Smooth muscle cell of the brain vasculature (primary cell): ENCODE data around the gene CDKN3.

Experiments used
- DNase-seq: peaks from one replicate; pipeline ENCODE4 v3.0.0-alpha.2; 2012; ENCODE audit warnings: low read depth, low spot score

CDKN3 gene

GRCh38 chr14:54396493-54397335, at the start of gene CDKN3:
CDKN3 (plus strand) TSS chr14:54397007; CDS start chr14:54397069, 62 bp downstream.
- peak; percentile 96 for DNase-seq

GRCh38 chr14:54347044-54347443, 49.8 kb upstream of the CDKN3 start:
- no peak for DNase-seq

DNA sequence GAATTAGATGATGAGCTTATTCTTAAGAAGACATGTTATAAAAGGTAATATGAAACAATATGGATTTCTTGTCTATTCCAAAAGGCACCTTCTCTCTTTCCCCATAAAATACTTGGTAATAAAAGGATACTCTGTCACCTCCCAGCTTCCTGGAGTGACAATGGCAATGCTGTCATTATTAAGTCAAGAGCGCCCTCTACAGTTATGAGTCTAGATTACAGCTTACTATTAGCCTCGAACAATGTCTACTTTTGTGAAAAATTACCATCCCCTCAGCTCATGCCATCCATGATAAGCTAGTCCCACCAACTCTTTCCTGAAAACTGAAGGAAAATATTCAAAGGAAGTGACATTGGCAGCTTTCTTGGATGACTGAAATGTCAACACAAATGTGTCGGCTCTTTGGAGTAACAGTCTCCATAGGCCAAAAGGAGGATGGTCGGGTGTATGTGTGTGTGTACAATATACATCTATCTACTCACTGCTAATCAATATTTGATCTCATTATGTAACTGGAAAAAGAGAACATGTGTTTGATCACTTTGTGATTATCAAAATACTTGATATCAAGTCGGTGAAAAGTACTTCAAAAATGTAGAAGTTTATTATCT, 48.7 kb upstream of the CDKN3 start:
- DNase-seq: no peak

DNA sequence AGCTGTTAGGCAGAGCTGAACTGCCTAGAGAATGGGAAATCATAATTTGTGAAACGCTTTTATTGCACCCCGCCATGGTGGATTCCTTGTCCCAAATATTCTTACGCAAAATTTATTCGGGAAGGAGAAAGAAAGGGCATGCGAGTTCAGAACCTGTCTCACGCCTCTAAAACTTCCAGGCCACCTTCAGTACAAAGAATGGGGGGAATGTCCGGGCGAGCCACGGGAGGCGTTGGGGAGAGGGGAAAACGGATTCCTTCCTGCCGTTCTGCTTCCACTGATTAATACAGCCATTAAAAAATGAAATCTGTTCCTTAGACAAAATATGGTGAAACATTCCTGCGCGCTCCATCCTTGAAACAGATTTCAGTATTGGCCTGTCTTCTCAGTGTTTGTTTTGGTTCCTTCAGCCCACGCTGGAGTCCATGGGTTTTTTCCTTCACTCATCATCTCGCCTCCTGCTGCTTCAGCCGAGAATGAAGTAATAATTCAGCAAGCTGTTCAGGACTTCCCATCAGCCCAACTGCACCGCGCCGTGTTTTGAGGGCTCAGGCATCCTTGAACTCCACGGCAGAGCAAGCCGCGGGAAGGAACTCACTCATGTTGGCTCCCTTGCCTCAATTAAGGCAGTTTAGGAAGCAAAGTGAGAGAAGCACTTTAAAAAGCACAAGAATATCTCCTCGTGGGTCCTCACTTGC, 47.7 kb upstream of the CDKN3 start:
- no peak for DNase-seq

DNA sequence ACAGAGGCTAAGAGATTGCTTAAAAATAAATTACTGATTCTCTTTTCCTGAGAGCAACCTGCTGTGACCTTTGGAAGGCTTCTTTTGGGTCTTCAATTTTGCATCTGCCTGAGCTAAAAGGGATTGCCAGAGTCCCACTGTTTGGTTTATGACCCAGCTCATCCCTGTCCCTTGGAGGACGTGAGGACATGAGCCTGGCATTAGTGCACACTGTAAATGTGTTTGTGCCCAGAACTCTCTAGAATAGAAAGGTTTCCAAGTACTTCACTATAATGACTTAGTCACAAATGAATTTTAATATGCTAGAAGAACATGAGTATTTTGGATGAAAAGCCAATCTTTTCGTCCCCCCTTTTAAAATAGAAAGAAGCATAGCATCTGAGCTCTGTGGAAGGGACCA, 47.1 kb upstream of the CDKN3 start:
- DNase-seq: no peak

DNA sequence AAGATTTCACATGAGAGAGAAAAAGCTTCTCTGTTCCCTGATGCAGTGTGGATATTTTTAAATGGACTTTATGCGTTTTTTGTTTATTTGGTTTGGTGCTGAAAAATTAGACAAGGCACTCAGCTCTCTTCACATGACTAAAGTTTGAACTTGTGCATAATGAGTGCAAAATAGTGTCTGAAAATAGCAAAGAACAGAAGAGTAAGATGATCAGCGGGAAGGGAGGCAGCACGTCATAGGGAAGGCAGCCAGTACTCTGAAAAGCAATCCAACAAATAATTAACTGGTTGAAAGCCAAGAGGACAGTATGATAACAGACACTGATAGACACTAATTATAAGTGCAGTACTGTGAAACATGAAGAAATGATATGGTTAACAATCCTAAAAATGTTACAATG, 46.6 kb upstream of the CDKN3 start:
- no peak for DNase-seq

DNA sequence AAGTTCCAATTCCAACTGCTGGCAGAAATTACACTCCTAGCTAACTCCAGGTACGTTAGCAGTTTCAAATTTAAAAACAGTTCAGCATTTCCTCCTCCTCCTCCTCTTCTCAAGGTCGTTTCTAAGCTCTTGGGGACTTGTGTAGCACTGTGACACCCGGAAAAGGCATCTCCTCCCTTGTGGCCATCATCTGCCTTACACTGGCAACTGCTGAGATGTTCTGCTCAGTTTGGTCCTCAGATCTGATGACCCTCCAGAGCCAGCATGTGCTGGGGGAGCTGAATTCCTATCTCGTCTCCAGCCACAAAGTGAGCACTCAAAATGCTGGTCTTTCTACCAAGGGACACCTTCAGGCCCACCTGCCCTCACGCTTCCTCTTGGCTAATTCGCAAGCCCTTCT, 43.5 kb upstream of the CDKN3 start:
- DNase-seq: no peak

- no peak for DNase-seq
These were observed 43.1 kb upstream of the CDKN3 start for GRCh38 chr14:54353694-54354093.

DNA sequence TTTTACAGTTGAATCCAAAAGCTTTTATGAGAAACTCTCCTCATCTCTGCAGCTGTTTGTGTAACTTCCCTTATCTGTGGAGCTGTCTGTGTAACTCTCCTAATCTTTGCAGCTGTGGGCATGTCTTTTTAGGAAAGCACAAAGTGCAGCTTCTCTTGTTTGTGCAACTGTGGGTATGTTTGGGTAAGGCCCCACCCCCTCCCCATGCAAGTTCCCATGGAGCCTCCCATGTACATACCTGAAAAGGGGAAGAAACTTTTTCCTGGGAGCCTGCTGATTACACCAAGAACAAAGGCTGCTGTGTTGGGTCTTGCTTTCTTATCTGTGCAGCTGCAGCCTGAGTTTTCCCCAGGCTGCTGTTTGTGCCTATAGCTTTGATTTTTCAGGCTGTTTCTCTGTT, 42.7 kb upstream of the CDKN3 start:
- DNase-seq: no peak

GRCh38 chr14:54354968-54355641, 41.7 kb upstream of the CDKN3 start:
- DNase-seq: no peak

DNA sequence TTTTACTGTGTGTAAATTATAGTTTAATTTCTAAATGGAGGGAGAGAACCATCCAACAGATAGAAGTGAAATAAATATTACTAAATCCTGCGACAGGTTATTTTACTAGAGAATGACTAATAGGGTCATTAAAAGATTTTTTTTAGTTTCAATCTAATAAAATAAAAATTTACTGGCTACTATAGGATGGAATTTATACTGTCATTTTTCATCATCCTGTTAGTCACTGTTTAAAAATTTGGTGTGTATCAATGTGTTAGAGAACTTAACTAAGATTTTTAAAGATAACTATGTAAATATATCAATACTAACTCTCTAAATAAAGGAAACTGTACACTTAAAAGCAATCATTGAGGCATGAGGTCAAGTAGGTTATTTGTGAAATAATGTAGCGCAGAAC, 41.1 kb upstream of the CDKN3 start:
- DNase-seq: no peak

DNA sequence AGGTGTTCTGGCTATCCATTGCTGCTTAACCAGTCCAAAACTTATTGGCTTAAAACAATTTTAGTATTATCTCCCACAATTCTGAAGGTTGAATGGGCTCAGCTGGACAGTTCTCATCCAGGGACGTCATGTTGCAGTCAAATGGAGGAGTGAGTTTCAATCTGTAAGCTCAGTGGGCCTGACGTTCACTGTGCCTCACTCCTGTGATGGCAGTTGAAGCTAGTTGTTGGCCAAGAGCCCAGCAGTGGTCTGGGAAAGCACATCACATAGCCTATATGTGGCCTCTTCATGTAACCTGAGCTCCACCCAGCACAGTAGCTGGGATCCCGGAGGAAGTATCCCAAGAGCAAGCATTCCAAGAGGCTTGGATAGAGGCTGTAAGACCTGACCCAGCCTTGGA, 40.6 kb upstream of the CDKN3 start:
- DNase-seq: no peak

- no peak for DNase-seq
These were observed 36.1 kb upstream of the CDKN3 start for GRCh38 chr14:54360667-54361066.

- DNase-seq: no peak
These were observed 34.7 kb upstream of the CDKN3 start for GRCh38 chr14:54362089-54362504.

GRCh38 chr14:54362759-54363437, 33.9 kb upstream of the CDKN3 start:
- DNase-seq: no peak

DNA sequence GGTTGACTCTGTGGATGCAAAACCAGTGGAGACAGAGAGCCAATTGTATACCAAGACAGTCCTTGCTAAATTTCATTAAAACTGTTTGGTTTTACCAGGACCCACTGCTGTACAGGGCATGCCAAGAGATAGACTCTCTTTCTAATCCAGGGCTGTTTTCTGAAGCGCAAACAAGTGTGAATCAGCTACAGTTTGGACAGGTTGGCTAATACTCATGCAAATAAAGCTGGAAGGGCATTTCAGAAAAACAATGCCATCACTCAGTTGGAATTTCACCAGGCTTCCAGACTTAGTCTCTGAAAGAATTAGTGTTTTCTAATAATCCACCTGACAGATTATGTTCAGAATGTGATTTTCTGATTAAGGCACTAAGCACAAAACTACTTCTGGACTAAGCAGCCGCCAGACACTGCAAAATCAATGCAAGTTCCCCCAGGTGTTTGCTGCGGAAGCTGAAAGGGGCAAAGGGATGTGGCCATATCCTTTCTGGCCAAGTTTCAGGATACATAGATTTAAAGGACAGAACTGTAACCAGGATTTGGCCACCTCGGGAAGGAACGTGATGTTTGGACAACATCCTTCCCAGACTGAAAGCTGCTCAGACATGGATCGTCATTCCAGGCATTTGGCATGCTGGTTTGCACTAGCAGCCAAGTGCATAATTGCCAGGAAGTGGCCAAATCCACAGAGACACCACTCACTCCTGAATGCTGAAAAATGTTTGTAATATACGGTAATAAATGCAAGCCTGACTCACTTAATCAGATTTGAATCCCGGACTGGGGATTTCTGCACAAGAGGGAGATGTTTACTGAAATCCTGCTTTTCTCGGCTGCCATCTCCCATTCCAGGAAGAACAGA, 32.0 kb upstream of the CDKN3 start:
- DNase-seq: no peak

DNA sequence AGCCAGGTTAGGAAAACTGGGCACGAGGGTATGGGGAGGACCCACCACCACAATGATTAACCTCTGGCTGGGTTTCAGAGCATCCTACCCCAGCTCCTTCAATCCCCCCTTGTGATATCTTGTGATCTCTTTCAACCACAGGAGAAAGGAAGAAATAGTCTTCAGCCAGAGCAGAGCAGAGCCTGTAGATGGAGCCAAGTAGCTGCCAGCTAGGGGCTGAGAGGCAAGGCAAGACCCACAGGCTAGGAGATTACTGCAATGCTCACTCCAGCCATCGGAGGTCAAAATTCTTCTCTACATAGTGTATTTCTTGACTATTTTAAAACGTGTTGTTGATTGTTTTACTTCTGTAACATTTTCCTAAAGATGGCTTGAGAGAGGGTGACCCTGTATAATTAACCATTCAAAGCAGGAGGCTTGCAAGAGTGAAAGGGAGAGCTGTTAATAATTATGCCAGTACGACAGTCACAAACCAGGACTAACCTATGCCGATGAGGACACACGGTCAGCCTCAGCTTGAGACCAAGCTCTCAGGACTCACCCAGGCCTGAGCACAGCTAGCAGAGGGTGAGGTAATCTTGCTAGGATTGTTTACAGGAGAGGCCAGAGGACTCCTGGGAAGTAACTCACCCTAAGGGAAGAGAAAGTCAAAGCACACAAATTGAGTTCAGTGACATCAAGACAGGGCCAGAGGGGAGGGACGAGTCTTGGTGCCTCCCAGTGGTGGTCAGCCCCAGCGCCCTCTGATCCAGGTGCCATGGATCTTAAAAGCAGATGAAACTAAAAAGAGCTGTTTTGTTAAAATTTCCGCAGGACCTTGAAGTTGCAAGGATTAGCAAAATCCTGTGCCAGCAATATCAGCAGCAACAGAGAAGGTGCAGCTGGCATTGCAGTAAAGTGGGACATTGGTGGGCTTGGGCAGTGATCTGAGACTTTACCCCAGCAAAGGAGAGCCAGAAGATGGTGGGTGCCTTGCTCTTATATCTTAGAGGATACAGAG, 29.8 kb upstream of the CDKN3 start:
- no peak for DNase-seq

DNA sequence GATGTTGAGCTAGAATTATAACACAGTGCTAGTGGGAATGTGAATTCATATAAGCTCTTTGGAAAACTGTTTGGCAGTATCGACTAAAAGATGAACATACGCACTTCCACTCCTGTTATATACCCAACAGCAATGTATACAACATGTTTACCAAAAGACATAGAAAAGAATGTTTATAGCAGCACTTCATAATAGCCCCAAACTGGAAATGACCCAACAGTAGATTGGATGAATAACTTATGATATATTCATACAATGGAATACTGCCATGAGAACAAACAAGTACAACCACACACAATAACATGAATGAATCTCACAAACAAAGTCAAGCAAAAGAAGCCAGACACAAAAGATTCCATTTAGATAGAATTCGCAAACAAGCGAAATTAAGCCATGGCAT, 28.5 kb upstream of the CDKN3 start:
- DNase-seq: no peak

DNA sequence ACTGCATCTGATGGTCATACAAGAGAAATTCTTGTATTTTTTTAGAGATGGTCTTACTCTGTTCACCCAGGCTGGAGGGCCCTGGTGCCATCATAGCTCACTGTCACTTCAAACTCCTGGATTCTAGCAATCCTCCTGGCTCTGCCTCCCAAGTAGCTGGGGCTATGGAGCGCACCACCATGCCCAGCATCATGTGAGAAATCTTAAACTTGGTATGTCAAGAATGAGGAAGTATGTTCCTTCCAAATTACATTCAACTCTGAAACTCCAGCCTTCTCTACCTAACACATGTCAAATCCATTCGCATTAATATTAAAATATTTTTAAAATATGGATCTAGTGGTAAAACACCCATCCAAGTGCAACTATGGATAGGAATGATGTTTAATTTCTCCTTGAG, 27.5 kb upstream of the CDKN3 start:
- no peak for DNase-seq
